BLaER1 treated with 17β-estradiol and CSF1 and Interleukin-3, amounts not matched to agents 10 nM and 100 nM (cell line): Measurements from ENCODE around the gene MAGOH.
A peak's percentile ranks its signal among the peaks of the same experiment; 100 is the strongest.
"Not testable (repeated sequence)": the region's sequence is repeated elsewhere in the genome, so short reads cannot be mapped to it uniquely, and the experiment has no call there.

Experiments
- H3K27ac ChIP-seq, 11 experiments: shearing (Covaris generic); formaldehyde crosslinking; 2 replicates each; pipeline ENCODE4 v1.8.1; 2022
- H3K27me3 ChIP-seq, 11 experiments: shearing (Covaris generic); formaldehyde crosslinking; 2 replicates each; pipeline ENCODE4 v1.8.1; 2022
- H3K36me3 ChIP-seq, 11 experiments: shearing (Covaris generic); formaldehyde crosslinking; 2 replicates each; pipeline ENCODE4 v1.8.1; 2022
- H3K4me1 ChIP-seq, 10 experiments: shearing (Covaris generic); formaldehyde crosslinking; 2 replicates each; pipeline ENCODE4 v1.8.1; 2022
- H3K4me2 ChIP-seq, 11 experiments: shearing (Covaris generic); formaldehyde crosslinking; 2 replicates each; pipeline ENCODE4 v1.8.1; 2022
- H3K4me3 ChIP-seq, 10 experiments: shearing (Covaris generic); formaldehyde crosslinking; 2 replicates each; pipeline ENCODE4 v1.8.1; 2022
- H3K9ac ChIP-seq, 11 experiments: shearing (Covaris generic); formaldehyde crosslinking; 2 replicates each; pipeline ENCODE4 v1.8.1; 2022
- H3K9me3 ChIP-seq, 11 experiments: shearing (Covaris generic); formaldehyde crosslinking; replicated peaks in 1 of 11; 2 replicates each; pipeline ENCODE4 v1.8.1; 2022
- H4K20me1 ChIP-seq, 11 experiments: shearing (Covaris generic); formaldehyde crosslinking; 2 replicates each; pipeline ENCODE4 v1.8.1; 2022
- Cebpa-rat ChIP-seq, 11 experiments: shearing (Covaris generic); IDR thresholded peaks; 2 replicates each; pipeline ENCODE4 v1.8.1; 2022

The MAGOH gene

GRCh38 chr1:53220171-53220961, 18.0 kb downstream of the MAGOH start, which contains the start of gene CZIB:
CZIB (minus strand) TSS chr1:53220634; CDS start chr1:53220575, 59 bp downstream.
- H3K9ac ChIP-seq, result peak within 1 kb of the TSS; percentile 79 to 94 (median 89)
- peak within 1 kb of the TSS; percentile 54 to 92 (median 88) for H3K27ac ChIP-seq
- peak within 1 kb of the TSS; percentile 81 to 92 (median 87) for H3K4me2 ChIP-seq
- no peak for TF ChIP-seq Cebpa-rat (IDR thresholded peaks at IDR 0.05)
- peaks cover 18 to 37% (median 28%) of the 10 kb centered on the region in 10 experiments for H3K4me1 ChIP-seq
- no peaks in the 10 kb centered on the region for H3K27me3 ChIP-seq
- peak within 1 kb of the TSS; percentile 64 to 92 (median 74) for H3K4me3 ChIP-seq
- H4K20me1 ChIP-seq, result no peaks in the 10 kb centered on the region
- H3K36me3 ChIP-seq, result peaks cover 24 to 40% (median 33%) of the 10 kb centered on the region in 11 experiments
- H3K9me3 ChIP-seq, result no peaks in the 10 kb centered on the region

- peak overlapping the region; percentile 79 to 94 (median 89) for H3K9ac ChIP-seq
- peaks cover 30 to 44% (median 40%) of the 10 kb centered on the region in 11 experiments for H3K36me3 ChIP-seq
- H3K4me2 ChIP-seq, result peak overlapping the region; percentile 81 to 92 (median 87)
- peak overlapping the region; percentile 64 to 92 (median 74) for H3K4me3 ChIP-seq
- TF ChIP-seq Cebpa-rat (IDR thresholded peaks at IDR 0.05), result 0 out of 22 replicates have a peak, but pooled peaks of 2 of the 11 experiments have one; percentile 36 to 59
- H4K20me1 ChIP-seq, result no peaks in the 10 kb centered on the region
- no peaks in the 10 kb centered on the region for H3K27me3 ChIP-seq
- no peaks in the 10 kb centered on the region for H3K9me3 ChIP-seq
- H3K4me1 ChIP-seq, result peaks cover 18 to 37% (median 28%) of the 10 kb centered on the region in 10 experiments
- peak overlapping the region in 10 of 11 experiments; percentile 81 to 92 (median 88); a peak in 20 of 22 replicates for H3K27ac ChIP-seq
These were observed 18.6 kb downstream of the MAGOH start for GRCh38 chr1:53219711-53220110.

- Histone ChIP-seq H4K20me1 (no peaks in the 10 kb centered on the region; a peak in 1 of 22 replicates), H3K9ac (no peak overlapping the region), H3K4me1 (peaks cover 18 to 37% (median 28%) of the 10 kb centered on the region in 10 experiments), H3K36me3 (peaks cover 45 to 59% (median 55%) of the 10 kb centered on the region in 11 experiments), H3K4me3 (no peak overlapping the region), H3K9me3 (no peaks in the 10 kb centered on the region), H3K4me2 (no peak overlapping the region; a peak in 1 of 22 replicates), H3K27ac (no peak overlapping the region), H3K27me3 (no peaks in the 10 kb centered on the region)
- TF ChIP-seq Cebpa-rat (IDR thresholded peaks at IDR 0.05), result no peak
These were observed 20.1 kb downstream of the MAGOH start for GRCh38 chr1:53218201-53218600.

GRCh38 chr1:53214376-53214940, 23.9 kb downstream of the MAGOH start:
- H3K27ac ChIP-seq, result no peak overlapping the region
- TF ChIP-seq Cebpa-rat (IDR thresholded peaks at IDR 0.05), result no peak
- no peaks in the 10 kb centered on the region for H3K27me3 ChIP-seq
- H3K4me2 ChIP-seq, result no peak overlapping the region
- H3K4me3 ChIP-seq, result no peak overlapping the region
- H4K20me1 ChIP-seq, result peaks cover 0 to 4% (median 0%) of the 10 kb centered on the region in 11 experiments; a peak in 2 of 22 replicates
- H3K9ac ChIP-seq, result no peak overlapping the region
- peaks cover 83 to 97% (median 92%) of the 10 kb centered on the region in 11 experiments for H3K36me3 ChIP-seq
- no peaks in the 10 kb centered on the region for H3K9me3 ChIP-seq
- H3K4me1 ChIP-seq, result peaks cover 8 to 25% (median 16%) of the 10 kb centered on the region in 10 experiments

- no peak for TF ChIP-seq Cebpa-rat (IDR thresholded peaks at IDR 0.05)
- Histone ChIP-seq H3K36me3 (peaks cover 99 to 100% (median 100%) of the 10 kb centered on the region in 11 experiments), H3K27me3 (no peaks in the 10 kb centered on the region)
These were observed 27.4 kb downstream of the MAGOH start for GRCh38 chr1:53210954-53211353.

GRCh38 chr1:53210352-53210751, 28.0 kb downstream of the MAGOH start:
- peaks cover 99 to 100% (median 100%) of the 10 kb centered on the region in 11 experiments for H3K36me3 ChIP-seq
- no peaks in the 10 kb centered on the region for H3K27me3 ChIP-seq
- no peaks in the 10 kb centered on the region for H3K4me1 ChIP-seq
- no peak overlapping the region for H3K9ac ChIP-seq
- TF ChIP-seq Cebpa-rat (IDR thresholded peaks at IDR 0.05), result no peak
- H3K9me3 ChIP-seq, result peaks cover 25 to 33% (median 29%) of the 10 kb centered on the region in 11 experiments
- H4K20me1 ChIP-seq, result peaks cover 0 to 4% (median 0%) of the 10 kb centered on the region in 11 experiments; a peak in 2 of 22 replicates
- no peak overlapping the region for H3K4me3 ChIP-seq
- H3K4me2 ChIP-seq, result no peak overlapping the region
- no peak overlapping the region for H3K27ac ChIP-seq

More at GRCh38 chr1:53210954-53211353, 27.4 kb downstream of the MAGOH start:
- peaks cover 0 to 4% (median 0%) of the 10 kb centered on the region in 11 experiments; a peak in 2 of 22 replicates for H4K20me1 ChIP-seq
- H3K27ac ChIP-seq, result no peak overlapping the region
- 0 out of 20 replicates have a peak, but pooled peaks cover 0 to under 1% (median 0%) of the 10 kb centered on the region in 10 experiments for H3K4me1 ChIP-seq
- no peak overlapping the region for H3K4me2 ChIP-seq
- H3K9ac ChIP-seq, result no peak overlapping the region
- H3K9me3 ChIP-seq, result peaks cover 19 to 27% (median 23%) of the 10 kb centered on the region in 11 experiments
- H3K4me3 ChIP-seq, result no peak overlapping the region

GRCh38 chr1:53207726-53208125, 30.6 kb downstream of the MAGOH start:
- no peak for TF ChIP-seq Cebpa-rat (IDR thresholded peaks at IDR 0.05)
- H3K27ac ChIP-seq, result no peak overlapping the region
- no peaks in the 10 kb centered on the region for H3K27me3 ChIP-seq
- H3K4me1 ChIP-seq, result no peaks in the 10 kb centered on the region; a peak in 1 of 20 replicates
- no peak overlapping the region for H3K4me3 ChIP-seq
- no peak overlapping the region for H3K9ac ChIP-seq
- H3K4me2 ChIP-seq, result no peak overlapping the region
- H3K9me3 ChIP-seq, result peaks cover 36 to 53% (median 42%) of the 10 kb centered on the region in 11 experiments
- peaks cover 0 to 4% (median 0%) of the 10 kb centered on the region in 11 experiments; a peak in 1 of 22 replicates for H4K20me1 ChIP-seq
- H3K36me3 ChIP-seq, result peaks cover 99 to 100% (median 100%) of the 10 kb centered on the region in 11 experiments

GRCh38 chr1:53206735-53207379, 31.5 kb downstream of the MAGOH start:
- Histone ChIP-seq H3K4me1 (no peaks in the 10 kb centered on the region; a peak in 1 of 20 replicates), H3K9ac (no peak overlapping the region), H4K20me1 (peaks cover 0 to 4% (median 0%) of the 10 kb centered on the region in 11 experiments; a peak in 1 of 22 replicates), H3K36me3 (peaks cover 99 to 100% (median 100%) of the 10 kb centered on the region in 11 experiments), H3K4me2 (no peak overlapping the region), H3K9me3 (peaks cover 36 to 53% (median 42%) of the 10 kb centered on the region in 11 experiments), H3K27me3 (no peaks in the 10 kb centered on the region), H3K27ac (no peak overlapping the region), H3K4me3 (peak overlapping the region in 7 of 10 experiments; percentile 8 to 55 (median 35); a peak in 10 of 20 replicates)
- TF ChIP-seq Cebpa-rat (IDR thresholded peaks at IDR 0.05), result no peak

- H4K20me1 ChIP-seq, H3K4me2 ChIP-seq, H3K4me1 ChIP-seq, H3K9ac ChIP-seq, H3K27ac ChIP-seq, H3K27me3 ChIP-seq: not testable (repeated sequence)
- Histone ChIP-seq H3K36me3 (peaks cover 99 to 100% (median 100%) of the 10 kb centered on the region in 11 experiments), H3K4me3 (peak overlapping the region in 8 of 10 experiments; percentile 2 to 55 (median 32); a peak in 12 of 20 replicates), H3K9me3 (peaks cover 36 to 53% (median 42%) of the 10 kb centered on the region in 11 experiments)
These were observed 32.1 kb downstream of the MAGOH start for GRCh38 chr1:53206083-53206685.

- H3K4me2 ChIP-seq, H3K9ac ChIP-seq, H3K27ac ChIP-seq, H4K20me1 ChIP-seq, H3K4me1 ChIP-seq, H3K27me3 ChIP-seq: not testable (repeated sequence)
- H3K36me3 ChIP-seq, result peaks cover 96 to 100% (median 100%) of the 10 kb centered on the region in 11 experiments
- peaks cover 36 to 53% (median 42%) of the 10 kb centered on the region in 11 experiments for H3K9me3 ChIP-seq
- H3K4me3 ChIP-seq, result peak overlapping the region in 6 of 10 experiments; percentile 18 to 55 (median 32); a peak in 9 of 20 replicates
These were observed 32.8 kb downstream of the MAGOH start for GRCh38 chr1:53205496-53205895.
